Measurements from ENCODE around the gene PRKCH.
"Not testable (repeated sequence)": the region's sequence is repeated elsewhere in the genome, so short reads cannot be mapped to it uniquely, and the experiment has no call there.

The PRKCH gene

DNA sequence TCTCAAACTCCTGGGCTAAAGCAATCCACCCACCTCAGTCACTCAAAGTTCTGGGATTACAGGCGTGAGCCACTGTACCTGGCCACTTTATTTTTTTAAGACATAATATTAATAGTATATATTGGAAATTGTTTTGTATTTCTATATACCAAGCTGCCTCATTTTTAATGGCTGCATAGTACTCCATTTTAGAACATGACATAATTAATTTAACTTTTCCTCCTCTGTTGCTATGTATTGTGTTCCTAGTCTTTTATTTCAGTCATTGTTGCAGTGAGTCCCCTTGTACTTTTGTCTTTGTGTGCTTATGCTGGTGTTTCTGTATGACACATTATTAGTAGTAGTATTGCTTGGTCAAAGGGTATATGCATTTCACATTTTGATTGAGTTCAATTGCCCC, 138.7 kb downstream of the PRKCH start:
- DNase-seq (ENCODE audit: low read depth): no peak

DNA sequence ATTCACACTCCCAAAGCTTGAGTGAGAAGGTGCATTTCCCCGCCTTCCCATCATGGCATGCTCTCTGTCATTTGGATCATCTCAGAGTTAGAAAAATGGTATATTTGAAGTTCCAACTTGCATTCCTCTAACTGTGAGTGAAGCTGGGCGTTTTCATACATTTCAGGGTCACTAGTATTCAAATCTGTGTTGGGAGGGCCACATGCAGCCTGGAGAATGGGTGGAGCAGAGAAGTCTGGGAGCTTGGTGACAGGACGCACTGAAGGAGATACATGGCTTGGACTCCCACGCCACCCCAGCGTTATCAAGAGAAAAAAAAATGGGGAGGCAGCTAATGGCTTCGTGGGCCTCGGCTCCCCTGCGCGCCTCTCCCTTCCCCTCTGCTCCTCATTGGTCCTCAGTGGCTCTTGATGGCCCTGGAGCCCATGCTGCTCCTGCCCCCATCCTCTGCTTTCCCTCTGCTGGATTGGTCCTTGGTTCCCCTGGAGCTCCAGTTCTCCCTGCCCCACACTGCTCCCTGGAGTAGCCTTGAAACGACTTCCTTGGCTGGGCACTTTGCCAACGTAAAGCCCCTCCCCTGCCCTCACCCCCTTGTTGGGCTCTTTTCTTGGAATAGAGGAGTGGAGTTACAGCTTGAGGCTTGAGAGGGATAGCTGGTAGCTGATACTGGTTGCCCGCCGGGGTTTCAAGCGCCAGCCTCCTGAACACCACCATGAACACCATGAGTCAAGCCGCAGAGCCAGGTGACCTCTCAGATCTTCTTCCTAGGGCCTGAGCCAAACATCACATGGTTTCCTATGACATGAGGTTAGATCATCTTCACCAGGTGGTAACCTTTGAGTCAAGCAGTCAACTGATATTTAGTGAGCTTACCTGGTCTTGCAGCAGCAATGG, 139.6 kb downstream of the PRKCH start:
- DNase-seq (ENCODE audit: low read depth): peak; percentile 34

DNA sequence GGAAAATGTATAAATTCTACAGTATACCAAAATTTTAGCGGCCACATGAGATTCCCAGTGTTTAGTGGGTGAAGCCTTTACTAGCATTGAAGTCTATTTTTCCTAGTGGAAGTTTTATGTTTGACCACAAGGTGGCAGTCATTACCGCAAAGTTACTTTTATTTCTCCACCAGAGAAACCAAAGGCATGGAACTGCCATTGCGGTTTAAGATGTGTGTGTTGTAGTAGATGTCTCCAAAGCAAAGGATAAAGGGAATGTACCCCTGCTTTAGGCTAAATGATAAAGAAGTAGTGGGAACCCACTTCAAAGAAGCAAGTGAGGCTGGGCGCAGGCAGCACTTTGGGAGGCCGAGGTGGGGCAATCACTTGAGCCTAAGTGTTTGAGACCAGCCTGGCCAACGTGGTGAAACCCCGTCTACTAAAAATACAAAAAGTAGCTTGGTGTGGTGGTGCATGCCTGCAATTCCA, 140.5 kb downstream of the PRKCH start:
- no peak for DNase-seq (ENCODE audit: low read depth)

DNA sequence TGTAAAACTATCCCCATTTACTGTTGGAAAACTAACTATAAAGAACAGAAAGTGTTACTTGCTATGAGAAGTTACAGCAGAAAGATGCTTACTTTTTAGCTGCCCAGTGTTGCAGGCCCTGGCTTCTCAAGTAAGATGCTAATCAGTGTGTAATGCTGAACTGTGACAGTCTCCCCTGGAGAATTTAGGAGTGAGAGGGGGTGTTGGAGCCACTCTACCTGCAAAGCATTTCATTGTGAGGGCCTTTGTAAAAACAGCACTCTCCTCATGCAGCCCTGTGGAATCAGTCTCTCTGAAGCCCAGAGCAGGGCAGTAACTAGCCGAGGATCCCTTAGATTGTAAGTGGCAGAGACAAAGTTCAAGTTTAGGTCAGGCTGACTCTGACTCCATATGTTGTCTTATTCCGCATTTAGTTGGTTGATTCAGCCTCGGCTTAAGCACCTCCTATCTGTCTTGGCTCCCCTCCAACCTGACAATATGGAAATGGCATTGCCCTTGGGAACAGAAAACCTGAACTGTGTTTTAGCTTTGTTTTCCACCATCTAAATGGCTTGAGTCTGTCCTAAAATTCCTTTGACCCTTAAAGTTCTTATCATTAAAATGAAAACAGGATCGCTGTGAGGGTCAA, 141.3 kb downstream of the PRKCH start:
- DNase-seq (ENCODE audit: low read depth): no peak

DNA sequence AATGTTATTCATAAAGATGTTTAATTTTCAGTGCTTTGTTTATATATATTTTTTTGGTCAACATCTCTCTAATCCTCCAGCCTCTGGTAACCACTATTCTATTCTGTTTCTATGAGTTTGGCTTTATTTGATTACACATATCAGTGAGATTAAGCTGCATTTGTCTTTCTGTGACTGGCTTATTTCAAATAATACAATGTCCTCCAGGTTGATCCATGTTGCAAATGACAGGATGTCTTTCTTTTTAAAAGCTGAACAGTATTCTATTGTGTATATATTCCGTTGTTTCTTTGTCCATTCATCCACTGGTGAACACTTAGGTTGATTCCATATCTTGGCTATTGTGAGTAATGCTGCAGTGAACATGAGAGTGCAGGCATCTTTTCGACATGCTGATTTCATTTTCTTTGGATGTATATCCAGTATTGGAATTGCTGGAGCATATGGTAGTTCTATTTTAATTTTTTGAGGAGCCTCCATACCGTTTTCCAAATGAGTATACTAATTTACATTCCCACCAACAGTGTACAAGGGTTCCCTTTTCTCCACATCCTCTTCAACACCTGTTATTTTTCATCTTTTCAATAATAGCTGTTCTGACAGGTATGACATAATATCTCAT, 142.4 kb downstream of the PRKCH start:
- no peak for DNase-seq (ENCODE audit: low read depth)

DNA sequence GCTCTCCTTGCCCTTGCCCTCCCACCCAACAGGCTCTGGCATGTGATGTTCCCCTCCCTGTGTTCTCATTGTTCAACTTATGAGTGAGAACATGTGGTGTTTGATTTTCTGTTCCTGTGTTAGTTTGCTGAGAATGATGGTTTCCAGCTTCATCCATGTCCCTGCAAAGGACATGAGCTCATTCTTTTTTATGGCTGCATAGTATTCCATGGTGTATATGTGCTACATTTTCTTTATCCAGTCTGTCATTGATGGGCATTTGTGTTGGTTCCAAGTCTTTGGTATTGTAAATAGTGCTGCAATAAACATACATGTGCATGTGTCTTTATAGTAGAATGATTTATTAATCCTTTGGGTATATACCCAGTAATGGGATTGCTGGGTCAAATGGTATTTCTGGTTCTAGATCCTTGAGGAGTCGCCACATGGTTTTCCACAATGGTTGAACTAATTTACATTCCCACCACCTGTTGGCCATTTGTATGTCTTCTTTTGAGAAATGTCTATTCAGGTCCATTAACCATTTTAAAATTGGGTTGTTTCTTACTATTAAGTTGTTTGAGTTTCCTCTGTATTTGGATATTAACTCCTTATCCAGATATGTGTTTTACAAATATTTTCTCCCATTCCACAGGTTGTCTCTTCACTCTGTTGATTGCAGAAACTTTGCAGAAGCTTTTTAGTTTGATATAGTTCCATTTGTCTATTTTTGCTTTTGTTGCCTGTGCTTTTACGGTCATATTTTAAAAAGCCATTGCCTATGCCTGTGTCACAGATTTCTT, 143.4 kb downstream of the PRKCH start:
- DNase-seq (ENCODE audit: low read depth): not testable (repeated sequence)

DNA sequence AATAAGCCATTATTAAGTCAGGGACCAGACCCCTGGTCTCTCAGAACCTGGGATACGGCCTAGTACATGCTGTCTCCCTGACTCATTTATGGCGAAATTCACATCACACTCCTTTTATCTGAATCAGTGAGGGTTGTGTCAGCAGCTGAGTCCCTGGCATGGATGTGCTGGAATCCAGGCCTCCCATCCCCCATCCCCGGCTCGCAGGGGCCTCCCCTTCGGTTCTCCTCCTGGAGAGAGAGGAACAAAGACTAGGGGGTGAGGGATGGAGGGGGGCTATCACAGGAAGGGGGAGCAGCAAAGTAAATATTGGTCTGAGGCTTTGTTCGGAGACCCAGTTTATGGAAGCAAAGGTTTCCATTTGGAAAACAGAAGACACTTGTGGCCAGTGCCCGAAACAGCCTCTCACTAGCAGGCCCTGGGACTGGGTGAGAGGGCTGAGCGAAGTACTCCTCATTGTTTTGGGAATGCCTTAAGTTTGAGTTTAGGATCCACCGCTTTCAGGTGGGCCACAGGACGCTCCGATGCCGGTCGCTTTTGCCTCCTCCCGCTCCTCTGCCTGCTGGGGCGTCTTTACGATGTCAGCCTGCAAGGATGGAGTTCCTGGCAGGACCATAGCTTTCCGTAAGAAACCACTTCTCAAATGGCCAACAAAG, 145.0 kb downstream of the PRKCH start:
- DNase-seq (ENCODE audit: low read depth): no peak

DNA sequence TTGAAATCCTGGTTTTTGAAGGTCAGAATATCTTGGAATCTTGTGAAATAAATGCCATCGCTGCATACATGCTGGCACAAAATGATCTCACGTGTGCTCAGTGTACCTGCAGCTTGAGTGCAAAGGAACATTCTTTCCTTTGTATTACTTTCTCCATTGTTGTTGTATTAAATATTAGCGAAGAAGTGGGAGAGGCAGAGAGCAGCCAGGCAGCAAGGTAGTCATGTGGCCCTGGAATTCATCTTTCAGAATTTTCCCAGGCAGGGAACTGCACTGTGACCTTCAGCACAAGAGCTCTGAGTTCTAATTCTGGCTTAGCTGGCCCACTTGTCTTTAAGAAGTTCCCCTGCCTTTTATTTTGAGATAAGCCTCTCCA, 145.5 kb downstream of the PRKCH start:
- no peak for DNase-seq (ENCODE audit: low read depth)

DNA sequence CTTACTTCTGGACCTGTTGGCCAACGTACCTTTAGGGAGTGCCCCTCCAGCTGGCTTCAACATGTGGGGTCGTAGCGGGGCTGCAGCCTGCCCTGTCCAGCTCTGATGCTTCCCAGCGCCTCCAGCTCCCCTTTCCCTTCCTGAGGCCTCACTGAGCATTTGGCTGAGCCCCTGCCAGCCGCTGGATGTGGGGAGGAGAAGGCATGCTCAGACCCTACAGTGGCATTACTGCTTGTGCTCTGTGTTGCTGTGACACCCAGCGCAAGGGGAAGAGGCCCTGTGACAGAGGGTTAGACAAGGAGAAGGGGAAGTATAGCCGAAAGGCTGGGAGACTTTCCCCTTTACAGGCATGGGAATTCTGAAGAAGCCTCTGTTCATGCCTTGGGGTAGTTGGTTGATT, 145.9 kb downstream of the PRKCH start:
- no peak for DNase-seq (ENCODE audit: low read depth)

DNA sequence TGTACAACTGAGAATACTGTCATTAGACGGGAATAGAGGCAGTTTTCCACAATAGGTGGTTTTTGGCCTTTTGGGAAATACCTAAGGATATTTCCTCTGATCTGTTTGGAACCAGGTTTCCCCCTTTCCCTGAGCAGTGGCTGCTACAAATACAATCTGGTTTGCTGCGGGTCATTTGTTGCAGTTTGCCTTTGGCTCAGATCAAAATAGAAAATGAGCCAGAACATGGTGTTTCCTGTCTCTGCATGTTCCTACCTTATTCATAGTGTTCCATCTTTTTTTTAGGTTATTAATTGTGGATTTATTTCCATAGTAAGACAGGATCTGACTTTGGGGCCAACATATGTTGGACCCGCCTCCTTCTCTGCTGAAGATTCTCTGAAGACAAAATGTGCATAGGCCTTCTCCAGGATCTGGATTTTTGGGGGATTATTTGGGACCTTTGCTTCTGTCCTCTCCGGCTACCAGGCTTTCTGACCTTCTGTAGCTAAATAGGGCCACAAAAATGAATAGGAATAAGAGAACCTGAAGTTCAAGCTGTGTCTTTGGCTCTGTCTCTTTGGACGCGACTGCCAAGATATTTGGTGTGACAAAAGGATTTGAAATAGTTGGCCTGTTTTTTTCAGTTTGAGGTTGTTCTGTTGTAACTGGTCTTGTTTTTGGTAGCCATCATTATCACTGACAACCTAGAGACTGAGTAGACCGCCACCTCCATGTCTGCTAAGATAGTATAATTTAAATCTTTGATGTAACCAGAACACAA, 146.9 kb downstream of the PRKCH start:
- no peak for DNase-seq (ENCODE audit: low read depth)

DNA sequence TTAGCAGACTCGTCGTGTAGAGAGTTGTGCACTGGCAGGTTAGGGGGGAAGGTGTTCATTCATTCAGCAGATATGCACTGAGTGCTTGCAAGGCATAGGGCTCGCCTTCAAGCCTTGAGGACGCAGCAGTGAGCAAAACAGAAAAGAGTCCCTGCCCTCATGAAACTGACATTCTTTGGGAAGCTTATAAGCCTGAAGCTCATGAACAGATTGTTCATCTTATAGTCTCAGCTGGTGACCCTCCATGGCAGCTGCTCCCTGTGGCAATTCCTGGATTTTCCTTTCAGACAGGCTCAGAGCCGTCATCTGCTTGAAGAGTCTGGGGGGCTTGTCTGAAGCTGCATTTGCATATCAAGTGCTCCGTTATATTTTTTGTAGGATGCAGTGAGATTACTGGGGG, 148.4 kb downstream of the PRKCH start:
- DNase-seq (ENCODE audit: low read depth): no peak

DNA sequence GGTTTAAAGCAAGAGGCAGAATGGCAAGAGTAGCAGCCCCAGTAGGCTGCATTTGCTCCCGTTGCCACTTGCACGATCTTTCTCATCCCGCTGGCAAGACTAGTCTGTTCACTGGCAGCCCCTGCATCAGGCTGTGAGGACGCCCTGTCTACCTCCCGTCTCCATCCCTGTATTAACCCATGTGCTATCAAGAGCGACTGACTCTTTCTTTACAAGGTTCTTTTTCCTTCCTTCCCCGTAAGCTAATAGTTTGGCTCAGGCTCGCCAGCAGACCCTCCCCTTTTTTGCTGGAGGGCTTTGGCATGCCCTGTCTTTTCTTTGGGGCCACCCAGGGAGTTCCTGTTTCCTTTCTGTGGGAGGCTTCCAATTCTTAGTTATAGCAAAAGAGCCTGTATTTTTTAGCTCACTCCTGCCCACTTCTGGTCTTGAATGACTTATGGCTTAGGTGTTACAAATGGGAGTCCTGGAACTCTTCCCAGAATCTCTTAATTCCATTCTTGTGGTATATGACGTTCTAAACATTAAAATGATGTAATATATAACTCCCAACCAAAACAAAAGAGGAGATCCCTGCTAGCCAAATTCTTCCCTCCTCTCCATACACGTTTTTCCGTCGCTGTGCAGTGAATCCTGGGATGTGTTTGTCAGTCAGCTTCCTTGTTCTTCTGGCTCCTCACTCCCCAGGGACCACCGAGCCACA, 149.0 kb downstream of the PRKCH start:
- no peak for DNase-seq (ENCODE audit: low read depth)

DNA sequence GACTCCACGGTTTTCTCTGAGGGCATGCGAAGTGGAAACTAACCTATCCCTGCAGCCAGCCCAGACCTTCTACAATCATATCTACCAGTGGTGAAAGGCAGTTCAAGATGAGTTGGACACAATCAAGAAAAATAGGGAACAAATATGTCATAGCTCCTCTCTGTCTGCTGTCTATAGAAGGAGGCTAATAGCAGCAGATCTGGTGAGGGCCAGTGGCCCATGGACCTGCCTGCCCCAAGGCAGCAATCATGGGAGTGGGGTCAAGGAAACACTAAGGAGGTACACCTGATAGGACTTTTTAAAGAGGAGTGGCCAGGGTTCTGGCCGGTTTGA, 149.5 kb downstream of the PRKCH start:
- DNase-seq (ENCODE audit: low read depth): no peak

DNA sequence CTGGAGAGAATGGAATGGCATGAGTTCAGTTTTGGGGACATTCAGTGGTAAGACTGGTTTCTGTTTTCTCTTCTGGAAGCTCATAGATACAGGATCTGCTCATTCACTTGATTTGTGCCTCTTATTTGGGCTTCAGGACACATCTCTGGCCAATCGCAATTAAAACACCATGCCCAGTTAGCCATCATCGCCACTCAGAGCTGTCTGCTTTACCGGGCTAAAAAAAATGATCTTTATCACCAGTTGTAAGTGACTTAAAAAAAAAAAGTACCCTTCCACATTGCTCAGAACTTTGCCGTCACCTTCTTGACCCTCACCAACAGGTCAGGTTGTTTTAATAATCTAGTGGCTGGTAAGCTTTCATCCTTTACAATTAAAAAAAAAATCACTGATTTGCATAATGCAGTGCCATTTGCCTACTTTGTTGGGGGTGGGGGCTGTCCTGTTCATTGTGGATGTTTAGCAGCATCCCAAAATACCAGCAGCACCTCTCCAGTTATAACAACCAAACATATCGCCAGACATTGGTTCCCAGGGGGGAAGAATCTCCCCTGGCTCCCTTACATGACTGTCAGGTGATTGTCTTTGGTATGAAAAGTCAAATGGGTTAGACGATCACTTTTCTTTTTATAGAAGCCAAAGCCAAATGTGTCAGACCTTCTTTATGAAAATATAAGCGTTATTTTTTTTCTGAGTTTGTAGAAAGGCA, 150.1 kb downstream of the PRKCH start:
- DNase-seq (ENCODE audit: low read depth): no peak

DNA sequence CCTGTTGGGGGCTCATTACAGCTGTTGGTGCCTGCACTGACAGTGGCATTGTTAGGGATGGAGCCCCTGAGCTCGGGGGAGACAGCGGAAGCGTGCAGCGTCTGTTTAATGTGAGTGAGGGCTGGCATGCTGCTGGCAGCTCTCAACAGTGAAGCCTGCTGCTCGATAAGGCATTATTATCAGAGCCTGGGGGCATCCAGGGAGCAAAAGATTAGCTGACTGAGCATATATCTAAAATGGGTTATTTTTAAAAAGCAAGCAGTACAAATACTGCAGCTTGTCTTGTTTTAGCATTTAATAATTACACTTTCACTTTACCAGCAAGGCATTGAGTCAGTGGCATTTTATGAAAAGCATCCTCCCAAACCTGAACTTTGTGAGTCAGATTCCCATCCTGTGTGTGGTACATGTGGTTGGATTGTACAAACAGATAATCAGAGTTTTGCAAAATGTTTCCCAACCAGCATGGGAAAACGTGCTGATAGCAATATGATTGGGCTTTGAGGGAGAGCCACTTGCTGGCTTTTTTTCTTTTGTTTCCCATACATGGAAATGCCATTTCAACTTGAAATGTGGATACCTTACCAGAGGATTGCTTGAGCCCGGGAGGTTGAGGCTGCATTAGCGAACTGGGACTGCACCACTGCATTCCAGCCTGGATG, 150.8 kb downstream of the PRKCH start:
- DNase-seq (ENCODE audit: low read depth): no peak

DNA sequence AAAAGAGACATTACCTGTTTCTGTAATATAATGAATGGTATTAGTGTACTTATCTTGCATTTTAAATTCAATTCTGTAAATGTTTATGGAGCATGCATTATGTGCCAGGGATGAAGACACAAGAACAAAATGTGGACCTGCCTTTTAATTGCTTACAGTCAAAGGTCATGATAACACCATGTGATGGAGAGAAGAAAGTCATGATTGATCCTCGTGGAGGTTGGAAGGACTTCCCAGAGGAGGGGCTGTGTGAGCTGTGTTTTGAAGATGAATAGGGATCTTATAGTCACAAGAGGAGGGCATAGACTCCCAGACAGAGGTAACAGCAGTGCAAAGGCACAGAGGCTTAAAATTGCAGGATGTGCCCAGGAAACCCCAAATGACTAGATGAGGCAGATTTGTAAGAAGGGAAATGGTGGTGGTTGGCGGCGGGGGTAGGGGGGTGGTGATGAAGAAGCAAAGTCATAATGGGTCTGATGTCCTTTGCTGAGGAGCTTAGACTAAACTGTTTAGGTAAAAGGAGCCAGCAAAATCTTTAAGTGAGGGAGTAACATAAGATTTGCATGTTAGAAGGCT, 151.5 kb downstream of the PRKCH start:
- peak; percentile 73 for DNase-seq (ENCODE audit: low read depth)

DNA sequence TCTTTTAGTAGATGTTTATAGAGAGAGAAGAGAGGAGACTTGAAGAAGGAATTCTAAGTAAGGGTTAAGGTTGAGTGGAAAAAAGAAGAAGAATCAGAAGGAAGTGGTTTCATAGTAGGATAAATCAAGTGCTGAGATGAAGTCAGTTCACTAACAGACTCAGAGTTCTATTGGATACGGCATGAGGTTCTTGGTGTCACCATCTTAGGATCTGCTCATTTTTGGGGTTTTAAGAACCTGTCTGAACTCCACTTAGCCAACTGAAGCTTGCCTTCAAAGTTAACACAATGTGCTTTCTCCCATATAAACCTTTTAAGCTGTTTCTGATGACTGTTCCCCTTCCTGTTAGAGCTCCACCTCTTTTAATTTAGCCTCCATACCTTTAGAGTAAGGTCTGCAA, 152.6 kb downstream of the PRKCH start:
- DNase-seq (ENCODE audit: low read depth): no peak

DNA sequence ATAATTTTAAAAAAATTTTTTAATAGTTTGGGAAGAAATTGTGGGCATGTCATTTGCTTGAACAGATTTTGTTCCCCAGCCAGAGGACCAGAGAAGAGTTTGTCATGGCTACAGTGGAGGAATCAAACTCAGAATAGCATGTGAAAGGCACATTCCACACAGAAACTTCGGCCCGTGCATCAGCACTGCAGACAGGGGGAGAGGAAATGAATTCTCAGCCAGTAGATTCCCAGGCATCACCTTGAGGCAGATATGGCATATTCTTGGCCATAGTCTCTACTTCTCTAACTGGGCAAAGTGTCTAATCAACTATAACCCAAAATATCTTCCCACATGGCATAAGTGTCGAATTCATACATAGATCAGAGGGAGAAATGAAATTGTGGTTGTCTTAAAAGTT, 153.3 kb downstream of the PRKCH start:
- no peak for DNase-seq (ENCODE audit: low read depth)

DNA sequence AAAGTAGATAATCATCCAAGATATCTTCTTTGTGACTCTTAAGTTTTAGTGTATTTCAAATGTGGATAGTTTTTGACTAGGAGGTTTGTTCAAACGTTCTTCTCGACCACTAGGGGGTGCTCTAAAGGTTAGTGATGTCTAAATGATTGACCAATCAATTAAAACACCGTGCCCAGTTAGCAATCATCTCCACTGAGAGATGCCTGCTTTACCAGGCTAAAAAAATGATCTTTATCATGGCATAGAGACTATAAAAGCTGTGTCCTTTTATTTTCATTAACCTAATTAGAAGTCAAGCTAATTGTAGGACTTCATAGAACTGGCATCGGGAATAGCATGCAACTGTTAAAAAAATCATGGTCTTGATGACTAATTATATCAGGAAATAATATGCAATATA, 153.9 kb downstream of the PRKCH start:
- DNase-seq (ENCODE audit: low read depth): no peak

Data from activated T-cell treated with anti-CD3 and anti-CD28 coated beads for 48 hours (primary cell).